ENCODE results near the gene CELA2A.
"Not testable (repeated sequence)": the region's sequence is repeated elsewhere in the genome, so short reads cannot be mapped to it uniquely, and the experiment has no call there.

CELA2A gene

GRCh38 chr1:15501208-15502032 lies 44.9 kb downstream of the CELA2A start:
- DNase-seq = peak; percentile 16 to 70

GRCh38 chr1:15504436-15504835 lies 47.9 kb downstream of the CELA2A start:
- DNase-seq = no peak

DNA sequence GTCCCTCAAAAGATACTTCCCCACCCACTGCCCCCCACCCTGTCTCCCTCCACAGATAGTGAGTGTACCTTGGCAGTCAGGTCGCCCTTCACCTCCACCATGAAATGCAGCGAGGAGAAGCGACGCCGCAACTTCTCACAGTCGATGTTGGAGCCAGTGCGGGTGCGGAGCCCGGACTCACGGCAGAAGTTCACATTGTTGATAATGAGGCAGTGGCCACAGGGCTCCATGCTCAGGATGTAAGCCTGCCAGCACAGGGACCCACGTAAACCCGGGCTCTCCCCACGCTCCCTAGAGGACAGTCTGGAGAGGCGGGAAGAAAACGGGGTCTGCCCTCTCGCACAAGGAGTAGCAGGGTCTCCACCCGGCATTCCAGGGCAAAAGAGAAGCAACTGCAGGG lies 50.3 kb downstream of the CELA2A start:
- no peak for DNase-seq

- DNase-seq = no peak
Measured at GRCh38 chr1:15507278-15507677, 50.7 kb downstream of the CELA2A start.

DNA sequence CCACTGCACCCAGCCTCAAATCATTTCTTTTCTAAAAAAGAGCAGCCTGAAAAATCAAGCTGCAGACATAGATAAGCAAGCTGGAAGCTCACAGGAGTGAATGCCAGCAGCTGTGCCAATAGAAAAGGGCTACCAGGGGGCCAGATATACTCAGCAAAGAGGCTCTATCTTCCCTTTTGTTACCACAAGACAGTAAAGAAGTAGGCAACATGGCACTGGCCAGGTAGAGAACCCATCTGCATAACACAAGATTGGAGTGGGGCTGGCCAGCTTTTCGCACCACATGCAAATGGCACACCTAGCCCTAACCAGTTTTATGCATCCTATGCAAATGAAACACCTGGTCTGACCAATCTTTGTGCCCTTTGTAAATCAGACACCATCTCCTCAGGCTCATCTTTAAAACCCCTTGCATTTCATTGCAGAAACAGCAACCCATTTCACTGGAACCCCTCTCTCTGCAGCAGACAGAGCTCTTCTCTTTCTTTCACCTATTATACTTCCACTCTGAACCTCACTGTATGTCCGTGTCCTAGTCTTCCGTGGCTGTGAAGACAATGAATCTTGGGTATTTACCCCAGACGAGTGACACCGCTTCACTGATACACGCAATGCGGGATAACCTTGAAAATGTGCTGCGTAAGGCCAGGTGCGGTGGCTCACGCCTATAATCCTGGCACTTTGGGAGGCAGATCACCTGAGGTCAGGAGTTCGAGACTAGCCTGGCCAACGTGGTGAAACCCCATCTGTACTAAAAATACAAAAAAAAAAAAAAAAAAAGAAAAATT lies 52.4 kb downstream of the CELA2A start:
- DNase-seq = no peak

DNA sequence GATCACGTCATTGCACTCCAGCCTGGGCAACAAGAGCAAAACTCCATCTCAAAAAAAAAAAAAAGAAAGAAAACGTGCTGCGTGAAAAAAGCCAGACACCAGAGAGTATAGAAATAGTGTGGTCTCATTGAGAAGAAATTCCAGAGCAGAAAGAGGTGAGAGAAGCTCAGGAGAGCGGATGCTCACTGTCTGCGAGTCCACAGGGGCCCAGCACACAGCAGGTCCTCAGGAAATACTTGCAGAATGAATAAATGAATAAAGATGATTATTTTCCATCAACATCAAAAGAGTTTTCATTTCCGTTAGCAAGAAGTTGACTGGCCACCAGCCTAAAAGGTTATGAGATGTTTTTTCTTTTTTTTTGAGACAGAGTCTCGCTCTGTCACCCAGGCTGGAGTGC lies 53.1 kb downstream of the CELA2A start:
- no peak for DNase-seq

- no peak for DNase-seq
Measured at GRCh38 chr1:15510611-15511405, 54.3 kb downstream of the CELA2A start.

DNA sequence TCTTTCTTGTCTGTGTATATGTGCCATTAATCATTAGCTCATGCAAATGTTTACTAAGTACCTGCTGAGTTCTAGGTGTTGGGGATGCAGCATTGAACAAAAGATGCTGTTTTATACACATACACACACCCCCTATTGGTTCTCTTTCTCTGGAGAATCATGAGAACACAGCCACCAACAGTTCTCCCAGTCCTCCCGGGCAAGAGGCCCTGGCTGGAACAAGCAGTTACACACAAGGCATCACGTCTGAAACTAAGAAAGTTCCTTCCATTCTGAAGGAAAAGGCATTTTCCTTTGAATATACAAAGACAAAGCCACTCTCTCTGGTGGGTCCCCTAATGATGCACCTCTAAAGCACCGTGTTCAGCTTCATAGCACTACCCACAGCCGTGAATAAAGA lies 56.7 kb downstream of the CELA2A start:
- DNase-seq = no peak

GRCh38 chr1:15513919-15514318 lies 57.4 kb downstream of the CELA2A start:
- DNase-seq = no peak

- DNase-seq = not testable (repeated sequence)
Measured at GRCh38 chr1:15514557-15514956, 58.0 kb downstream of the CELA2A start.

DNA sequence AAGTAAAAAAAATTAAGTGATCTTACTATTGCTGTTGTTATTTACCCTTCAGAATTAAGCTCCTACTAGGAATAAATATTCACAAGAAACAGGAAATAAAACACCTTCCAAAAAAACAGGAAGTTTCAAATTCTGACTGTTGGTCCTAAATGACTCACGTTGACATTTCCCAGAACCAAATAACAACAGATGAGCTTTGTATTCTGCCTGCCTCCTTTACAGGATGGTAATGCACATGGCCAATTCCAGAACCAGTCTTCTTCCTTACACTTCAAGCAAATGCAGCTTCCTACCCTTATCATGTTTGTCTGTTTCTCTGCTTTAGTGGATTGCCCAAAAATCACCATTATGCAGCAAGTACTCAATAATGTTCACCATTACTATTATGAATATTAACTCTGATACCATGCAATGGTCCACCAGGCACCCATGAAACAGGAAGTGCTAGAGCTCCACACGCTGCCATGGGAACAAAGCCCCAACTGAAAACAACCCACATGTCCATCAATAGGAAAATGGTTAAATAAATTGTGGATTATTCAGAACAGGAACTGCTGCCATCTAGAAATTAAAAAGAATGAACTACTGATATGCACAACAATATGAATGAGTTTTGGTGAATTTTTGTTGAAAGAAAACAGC lies 58.6 kb downstream of the CELA2A start:
- DNase-seq = no peak

GRCh38 chr1:15519625-15520024 lies 63.1 kb downstream of the CELA2A start:
- DNase-seq = no peak

DNA sequence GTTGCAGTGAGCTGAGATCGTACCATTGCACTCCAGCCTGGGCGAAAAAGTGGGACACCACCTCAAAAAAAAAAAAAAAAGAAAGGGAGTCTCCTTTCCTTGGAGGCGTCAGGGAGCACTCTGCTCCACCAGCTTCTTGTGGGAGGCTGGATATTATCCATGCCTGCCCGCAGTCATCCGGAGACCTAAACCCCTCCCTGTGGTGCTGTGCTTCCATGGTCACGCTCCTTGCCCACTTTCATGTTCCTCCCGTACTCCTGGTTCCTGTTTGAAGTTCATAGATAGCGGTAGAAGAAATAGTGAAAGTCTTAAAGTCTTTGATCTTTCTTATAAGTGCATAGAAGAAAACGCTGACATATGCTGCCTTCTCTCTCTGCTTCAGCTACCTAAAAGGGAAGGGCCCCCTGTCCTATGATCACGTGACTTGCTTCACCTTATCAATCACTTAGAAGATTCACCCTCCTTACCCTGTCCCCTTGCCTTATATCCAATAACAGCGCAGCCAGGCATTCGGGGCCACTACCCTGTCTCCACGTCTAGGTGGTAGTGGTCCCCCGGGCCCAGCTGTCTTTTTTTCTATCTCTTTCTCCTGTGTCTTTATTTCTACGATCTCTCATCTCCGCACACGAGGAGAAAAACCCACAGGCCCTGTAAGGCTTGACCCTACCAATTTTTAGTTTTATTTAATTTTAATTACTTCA lies 64.8 kb downstream of the CELA2A start:
- DNase-seq = not testable (repeated sequence)

Data from NCI-H524 (cell line).